COLO668 (cell line): Measurements from ENCODE around the gene HARBI1.

Experiments used
- DNase-seq: peaks from one replicate; lab custom pipeline; 2025; ENCODE audit not compliant: unreplicated experiment; lab: John Stamatoyannopoulos, UW

The HARBI1 gene

DNA sequence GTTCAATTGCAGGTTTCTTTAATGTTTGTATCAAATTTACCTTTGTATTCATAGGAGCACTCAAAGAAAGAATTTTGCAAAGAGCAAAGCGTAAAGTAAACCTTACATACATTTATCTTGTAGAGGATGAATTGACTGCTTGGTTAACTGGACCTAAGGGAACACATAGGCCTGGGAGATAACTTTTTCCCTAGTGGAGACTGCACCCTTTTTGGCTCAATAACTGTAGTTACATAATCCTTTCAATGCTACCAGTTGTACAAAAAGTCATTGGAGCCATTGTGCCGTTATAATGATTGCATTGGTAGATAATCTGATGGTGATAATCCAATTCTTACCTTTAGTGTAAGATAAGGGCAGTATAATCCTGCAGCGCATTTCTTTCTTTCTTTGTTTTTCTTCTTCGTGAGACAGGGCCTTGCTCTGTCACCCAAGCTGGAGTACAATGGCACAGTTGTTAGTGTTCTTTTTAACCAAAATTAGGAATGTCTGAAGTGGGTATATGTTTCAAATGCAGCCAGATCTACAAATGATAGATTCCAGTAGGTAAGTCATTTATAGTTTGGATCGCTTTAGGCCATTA, 18.6 kb upstream of the HARBI1 start:
- DNase-seq = no peak

DNA sequence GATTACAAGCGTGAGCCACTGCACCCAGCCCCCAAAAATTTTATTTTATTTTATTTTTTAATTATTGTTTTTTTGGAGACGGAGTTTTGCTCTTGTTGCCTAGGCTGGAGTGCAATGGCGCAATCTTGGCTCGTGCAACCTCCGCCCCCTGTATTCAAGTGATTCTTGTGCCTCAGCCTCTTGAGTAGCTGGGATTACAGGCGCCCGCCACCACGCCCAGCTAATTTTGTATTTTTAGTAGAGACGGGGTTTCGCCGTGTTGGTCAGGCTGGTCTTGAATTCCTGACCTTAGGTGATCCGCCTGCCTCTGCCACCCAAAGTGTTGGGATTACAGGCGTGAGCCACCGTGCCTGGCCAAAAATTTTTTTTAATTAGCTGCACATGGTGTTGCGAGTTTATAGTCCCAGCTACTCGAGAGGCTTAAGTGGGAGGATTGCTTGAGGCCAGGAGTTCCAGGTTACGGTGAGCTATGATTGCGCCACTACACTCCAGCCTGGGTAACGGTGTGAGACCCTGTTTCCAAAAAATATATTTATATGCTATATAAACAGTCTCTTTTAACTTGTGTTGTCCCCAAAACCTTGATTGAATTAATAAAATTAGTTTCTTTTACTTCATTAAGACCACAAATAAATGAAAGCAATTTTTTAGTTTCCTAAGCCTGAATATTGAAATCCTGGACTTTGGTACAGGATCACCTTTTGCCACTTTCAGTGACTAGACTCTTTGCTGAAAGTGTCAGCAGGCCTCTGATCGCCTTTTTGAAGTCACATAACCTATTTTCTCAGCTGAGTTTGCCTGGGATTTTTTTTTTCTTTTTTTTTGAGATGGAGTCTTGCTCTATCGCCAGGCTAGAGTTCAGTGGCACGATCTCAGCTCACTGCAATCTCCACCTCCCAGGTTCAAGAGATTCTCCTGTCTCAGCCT, 16.5 kb upstream of the HARBI1 start:
- no peak for DNase-seq

DNA sequence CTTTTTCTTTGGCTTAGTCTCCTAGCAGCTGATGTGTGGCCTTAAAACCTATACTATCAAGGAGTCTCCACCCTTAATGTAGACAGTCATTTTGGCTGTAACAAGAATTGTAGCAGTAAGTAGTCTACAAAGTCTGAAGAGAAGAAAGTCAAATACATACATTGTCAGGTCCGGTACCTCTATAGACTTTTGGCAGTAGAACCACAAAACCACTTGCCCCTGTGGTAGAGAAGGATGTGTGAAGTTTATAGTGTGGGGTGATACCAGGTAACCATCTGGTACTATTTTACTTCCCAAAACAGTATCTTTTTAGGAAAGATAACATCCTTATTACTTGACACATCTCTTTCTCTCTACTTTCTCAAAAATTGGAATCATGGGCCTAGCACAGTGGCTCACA, 15.5 kb upstream of the HARBI1 start:
- no peak for DNase-seq

DNA sequence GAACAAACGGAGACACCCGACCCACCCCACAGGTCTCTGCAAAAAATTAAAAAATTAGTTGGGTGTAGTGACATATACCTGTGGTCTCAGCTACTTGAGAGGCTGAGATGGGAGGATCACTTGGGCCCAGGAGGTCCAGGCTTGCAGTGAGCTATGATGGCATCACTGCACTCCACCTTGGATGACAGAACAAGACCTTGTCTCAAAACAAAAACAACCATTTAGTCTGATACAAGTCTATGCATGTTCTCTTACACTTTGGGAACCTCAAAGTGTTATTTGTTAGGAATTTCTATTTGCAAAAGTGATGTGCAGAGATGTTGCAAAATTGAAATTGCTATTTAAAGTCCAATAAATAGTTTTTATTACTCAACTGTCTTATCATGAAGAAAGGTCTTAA, 14.6 kb upstream of the HARBI1 start:
- no peak for DNase-seq

DNA sequence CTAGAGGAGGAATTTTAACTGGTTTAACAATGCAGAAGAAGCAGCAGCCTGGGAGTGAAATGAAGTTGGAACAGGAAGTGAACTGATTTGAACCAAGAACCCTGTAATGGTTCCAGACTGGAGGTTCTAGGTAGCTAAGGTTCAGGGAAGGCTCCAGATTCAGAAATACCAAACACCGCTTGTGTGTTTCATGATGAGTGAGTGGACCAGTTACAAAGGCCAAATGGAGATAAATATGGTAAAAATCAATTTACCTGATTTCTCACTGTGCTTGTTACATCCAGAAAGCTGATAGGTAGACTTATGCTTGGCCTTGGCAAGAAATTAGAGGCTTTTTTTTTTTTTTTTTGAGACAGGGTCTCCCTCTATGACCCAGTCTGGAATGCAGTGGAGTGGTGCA, 13.2 kb upstream of the HARBI1 start:
- DNase-seq = no peak

DNA sequence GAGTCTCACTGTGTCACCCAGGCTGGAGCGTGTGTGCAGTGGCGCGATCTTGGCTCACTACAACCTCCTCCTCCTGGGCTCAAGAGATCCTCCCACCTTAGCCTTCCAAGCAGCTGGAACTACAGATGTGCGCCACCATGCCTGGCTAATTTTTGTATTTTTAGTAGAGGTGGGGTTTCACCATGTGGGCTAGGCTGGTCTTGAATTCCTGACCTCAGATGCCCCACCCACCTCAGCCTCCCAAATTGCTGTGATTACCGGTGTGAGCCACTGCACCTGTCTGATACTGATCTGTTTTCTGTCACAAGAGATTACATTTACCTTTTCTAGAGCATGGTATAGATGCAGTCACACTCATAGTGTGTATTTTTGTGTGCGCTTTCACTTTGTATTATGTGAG, 11.9 kb upstream of the HARBI1 start:
- DNase-seq = no peak

DNA sequence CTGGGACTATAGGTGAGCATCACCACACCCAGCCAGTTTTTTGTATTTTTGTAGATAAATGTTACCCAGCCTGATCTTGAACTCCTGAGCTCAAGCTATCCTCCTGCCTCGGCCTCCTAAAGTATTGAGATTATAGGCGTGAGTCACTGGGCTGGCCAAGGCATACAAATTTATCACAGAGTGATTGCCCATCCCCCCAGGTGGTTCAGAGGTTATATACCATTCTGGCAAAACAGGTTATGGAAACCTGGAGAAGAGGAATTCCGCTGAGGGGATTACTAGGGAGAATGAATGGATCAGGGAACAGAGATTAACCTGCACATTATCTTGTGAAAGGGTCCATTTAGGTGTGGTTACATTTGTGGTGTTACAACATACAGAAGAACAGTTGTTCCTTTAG, 8.4 kb upstream of the HARBI1 start:
- DNase-seq = no peak

DNA sequence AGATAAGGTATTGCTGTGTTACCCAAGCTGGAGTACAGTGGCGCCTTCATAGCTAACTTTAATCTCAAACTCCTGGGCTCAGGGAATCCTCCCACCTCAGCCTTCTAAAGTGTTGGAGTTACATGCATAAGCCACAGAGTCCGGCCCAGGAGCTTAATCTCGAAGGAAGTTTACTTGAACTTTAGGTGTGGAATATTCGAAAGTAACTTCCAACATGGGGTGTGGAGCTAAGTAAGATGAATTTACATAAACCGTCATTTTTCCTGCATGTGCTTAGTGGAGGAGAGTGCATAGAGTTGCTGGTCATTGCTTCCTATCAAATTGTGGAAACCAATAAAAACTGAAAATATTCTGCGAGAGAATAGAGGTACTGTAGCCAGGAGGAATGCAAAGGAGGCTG, 1.8 kb upstream of the HARBI1 start:
- no peak for DNase-seq

DNA sequence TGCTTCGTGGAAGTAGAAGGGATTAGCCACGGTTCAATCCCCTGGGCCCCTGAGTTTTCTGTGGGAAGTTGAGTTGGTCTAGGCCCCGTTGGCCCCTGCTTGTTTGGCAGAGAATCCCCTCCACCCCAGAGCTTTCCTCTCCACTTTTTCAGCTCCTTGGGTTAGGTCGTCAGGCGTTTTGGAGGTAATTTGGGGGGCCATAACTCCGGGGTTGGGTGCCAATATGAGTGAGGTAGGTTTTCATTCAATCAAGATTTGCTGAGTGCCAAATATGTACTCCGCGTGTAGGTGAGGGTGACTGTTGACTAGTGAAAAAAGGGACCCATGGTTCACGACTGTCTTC, 916 bp upstream of the HARBI1 start:
- DNase-seq = no peak

DNA sequence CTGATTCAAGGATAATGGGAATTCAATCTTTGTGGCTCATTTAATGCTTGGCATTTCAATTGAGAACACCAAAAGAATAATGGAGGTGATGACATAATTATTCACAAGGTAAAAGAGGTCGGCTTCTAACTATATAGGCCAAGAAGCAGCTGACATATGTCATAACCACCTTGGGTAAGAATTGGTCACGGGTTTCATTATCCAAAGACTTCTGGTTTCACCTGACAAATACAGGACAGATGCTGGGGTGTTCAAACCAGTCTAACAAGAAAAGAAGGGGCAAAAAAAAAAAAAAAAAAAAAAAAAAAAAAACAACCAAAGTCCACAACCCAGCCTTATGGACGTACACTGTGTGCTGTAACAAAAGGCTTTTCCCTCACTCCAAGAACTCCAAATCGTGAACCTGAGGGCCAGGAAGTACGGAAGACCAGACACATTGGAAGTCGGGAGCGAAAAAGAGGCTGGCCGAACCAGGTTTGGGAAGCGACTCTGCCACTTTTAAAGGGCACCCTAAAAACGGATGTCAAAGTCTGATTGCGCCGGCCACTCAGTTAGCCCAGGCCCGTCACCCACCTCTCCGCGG, 385 bp downstream of the HARBI1 start:
- DNase-seq = no peak

DNA sequence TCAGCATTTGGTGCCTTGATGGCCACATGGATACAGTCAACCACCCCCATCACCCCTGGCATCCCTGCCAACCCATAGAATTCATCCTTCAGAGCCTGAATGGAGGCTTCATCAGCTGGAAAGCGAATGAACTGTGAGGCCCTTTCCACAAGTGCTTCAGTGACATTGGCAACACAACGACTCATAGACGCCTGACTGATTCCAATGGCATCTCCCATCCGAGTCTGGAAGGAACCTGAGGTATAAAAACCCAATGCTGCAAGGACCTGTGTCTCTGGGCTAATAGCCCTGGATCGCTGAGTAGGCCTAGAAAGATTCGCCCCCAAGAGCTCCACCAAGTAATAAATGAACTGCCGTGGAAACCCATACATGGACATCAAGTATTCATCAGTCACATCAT, 1.3 kb downstream of the HARBI1 start:
- no peak for DNase-seq

DNA sequence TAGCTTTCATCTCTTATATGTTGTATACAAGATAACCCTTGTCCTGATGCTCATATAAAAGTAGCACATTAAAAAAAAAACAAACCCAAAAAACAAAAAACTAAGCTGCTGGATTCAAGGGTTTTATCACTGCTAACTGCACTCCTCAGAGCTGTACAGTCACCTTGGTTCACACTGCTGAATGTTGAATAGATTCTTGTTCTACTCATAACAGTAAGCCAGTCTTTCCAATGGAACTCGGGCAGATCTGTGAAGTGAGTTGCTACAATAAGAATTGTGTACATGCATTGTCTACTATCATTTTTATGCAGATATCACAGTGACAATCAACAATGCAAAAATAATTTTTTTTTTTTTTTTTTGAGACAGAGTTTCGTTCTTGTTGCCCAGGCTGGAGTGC, 4.7 kb downstream of the HARBI1 start:
- DNase-seq = no peak

DNA sequence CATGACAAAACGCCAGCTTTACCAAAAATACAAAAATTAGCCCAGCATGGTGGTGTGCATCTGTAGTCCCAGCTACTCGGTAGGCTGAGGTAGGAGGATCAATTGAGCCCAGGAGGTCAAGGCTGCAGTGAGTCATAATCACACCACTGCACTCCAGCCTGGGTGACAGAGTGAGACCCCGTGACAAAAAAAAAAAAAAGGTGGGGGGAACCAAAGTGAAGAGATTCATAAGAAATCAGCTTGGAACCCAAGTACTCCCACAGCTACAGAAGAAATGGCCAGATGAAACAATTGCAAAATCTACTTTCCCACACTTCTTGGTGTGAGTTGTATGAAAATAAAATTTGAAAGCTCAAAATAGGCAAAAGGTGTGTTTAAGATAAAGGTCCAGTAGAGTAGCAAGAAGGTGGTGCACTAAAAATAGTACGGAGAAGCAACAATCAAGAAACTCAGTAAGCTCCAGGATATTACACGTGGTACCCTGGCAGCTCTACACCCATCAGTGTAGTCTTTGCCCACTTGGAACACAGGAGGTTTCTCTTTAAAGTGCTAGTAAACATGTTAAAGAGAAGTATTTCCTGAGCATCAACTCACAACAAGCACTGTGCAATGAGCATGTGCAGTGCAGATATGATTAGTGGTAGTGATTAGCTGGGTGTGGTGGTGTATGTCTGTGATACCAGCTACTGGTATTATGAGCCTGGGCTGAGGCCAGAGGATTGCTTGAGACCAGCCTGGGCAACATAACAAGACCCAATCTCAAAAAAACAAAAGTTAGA, 5.3 kb downstream of the HARBI1 start:
- DNase-seq = no peak

DNA sequence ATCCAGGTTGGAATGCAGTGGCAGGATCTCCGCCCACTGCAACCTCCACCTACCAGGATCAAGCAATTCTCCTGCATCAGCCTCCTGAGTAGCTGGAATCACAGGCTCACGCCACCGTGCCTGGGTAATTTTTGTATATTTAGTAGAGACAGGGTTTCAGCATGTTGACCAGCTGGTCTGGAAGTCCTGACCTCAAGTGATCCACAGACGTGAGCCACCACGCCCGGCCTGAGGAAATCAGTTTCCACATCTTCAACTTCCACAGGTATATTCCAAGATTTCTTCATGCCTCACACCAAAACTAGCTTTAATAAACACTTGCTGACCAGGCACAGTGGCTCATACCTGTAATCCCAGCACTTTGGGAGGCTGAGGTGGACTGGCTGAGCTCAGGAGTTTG, 7.6 kb downstream of the HARBI1 start:
- no peak for DNase-seq

DNA sequence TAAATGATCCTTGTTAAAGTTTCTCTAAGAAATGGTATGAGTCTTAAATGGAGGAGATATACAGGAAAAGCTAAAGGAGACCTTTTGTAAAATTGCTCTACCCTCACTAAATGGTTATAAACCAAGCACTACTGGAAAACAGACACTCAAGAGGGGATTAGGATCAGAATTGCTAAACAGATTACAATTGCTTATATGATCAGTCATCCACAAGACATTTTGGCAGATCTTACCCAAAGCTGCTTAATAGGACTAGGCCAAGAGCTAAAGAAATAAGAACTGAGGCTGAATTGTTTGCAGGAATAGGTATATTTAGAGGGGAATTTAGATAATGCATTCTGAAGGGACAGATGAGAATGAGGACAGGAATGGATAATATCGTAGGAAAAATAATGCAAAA, 9.5 kb downstream of the HARBI1 start:
- DNase-seq = no peak

DNA sequence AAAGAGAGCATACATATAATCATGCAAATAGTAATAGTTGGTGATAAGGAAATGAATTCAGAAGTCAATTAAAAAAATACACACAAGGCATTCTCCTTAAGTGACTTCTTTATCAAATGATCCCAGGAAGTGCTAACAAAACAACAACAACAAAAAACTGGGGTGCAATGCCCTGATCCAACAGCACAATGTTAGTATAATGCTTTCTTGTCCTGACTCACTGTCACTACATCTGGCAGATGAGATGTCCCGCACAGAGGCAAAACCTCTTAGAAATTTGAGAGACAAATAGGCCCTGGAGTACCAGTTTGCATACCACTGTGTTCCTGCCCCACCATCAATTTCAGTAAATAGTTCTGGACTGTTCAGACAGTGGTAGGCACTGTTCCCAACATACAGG, 12.2 kb downstream of the HARBI1 start:
- no peak for DNase-seq

DNA sequence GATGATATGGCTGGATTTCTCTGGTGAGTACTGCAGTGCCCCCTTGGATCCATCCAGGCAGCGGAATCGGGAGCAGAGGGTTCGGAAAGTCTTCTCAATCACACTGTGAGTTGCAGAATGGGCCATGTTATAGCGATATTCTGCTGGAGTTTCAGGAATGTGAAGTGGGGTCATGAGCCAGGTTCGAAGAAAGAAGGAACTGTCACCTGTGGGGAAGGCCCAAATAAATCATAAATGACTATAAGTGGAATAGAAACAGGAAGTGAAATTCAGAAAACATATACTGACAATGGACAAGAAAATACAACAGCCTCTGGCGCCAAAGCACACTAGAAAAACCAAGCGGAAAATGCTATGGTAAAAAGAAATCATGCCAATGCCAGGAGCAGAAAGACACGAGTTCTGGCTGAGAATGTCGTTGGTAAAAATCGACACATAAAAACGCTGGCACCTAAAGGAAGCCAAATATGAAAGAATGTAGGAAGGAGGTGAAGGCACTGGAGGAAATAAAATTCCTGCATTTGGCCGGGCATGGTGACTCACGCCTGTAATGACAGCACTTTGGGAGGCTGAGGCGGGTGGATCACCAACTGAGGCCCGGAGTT, 13.2 kb downstream of the HARBI1 start:
- no peak for DNase-seq

DNA sequence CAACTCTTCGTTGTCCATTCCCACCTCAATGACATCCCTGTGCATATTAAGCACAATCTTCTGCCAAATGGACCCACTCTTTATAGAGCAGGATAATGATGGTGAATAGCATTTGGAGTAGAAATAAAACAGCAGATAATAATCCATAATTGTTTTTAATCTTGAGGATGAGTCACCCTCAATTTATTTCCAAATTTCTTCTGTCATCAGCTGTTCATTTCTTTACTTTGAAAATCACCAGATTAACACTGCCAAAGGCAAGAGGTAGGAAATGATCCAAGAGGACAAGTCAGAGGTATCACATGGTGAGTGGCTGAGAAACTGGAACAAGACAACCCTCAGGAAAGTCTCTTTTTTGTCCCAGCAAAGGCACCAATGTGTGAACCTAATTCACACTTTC, 15.9 kb downstream of the HARBI1 start:
- no peak for DNase-seq

DNA sequence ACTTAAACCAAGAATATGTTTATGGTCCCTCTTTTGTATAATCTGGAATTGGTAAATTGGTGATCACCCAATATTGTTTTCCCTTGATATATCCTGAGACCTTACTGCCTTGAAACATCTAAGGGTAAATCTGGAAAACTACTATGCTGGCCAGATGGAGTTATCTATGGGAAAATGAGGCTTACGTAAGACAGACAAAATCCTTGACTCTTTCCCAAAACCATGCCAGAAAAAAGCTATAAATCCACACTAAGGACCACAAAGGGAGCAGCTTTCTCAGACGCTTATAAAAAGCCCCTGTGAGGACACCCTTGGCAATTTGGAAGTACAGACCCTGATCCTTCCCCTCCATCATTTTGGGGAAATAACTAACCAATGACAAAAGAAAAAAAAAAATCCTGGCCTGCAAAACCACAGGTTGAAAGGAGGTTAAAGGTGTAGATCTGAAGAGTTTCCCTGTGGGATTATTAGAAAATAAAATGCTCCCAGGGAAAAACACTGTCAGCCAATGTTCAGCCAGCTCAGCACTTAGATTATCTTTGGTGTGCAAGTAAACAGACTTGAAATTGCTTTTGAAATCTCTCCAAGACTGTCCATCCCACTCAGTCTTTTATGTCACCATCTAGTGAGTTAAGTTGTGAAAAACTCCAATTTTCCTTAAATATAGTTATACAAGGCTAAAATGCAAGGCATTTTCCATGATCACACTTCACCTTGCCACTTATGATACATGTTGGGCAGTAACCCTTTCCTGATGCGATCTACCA, 16.6 kb downstream of the HARBI1 start:
- DNase-seq = no peak

DNA sequence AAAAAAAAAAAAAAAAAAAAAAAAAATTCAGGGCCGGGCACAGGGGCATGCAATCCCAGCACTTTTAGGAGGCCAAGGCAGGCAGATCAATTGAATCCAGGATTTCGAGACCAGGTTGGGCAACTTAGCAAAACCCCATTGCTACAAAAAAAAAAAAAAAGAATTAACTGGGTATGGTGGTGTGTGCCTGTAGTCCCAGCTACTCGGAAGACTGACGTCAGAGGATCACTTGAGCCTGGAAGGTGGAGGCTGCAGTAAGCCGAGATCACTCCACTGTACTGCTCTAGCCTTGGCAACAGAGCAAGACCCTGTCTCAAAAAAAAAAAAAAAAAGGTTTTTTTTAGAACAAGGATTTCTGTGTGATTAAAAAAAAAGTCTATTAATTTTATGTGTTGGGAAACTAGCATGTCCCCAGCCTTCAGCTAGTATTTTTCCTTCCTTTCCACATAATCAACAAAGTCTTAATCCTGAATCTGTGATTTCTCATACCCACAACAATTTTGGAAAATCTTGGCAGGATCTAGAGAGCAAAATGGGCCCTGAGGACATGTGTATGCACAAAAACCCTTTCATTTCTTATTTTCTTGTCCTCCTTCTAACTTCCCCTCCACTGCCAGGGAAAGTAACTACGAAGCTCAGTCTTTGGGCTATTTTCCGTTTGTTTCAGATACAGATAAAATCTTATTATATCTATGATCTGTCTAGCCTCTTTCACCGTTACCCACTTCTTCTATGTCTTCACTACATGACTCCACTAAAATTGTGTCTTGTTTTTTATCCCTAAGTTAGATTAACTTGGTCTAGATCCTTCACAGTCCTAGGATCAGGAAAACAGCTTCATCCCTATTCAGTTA, 17.5 kb downstream of the HARBI1 start:
- no peak for DNase-seq
